SH-SY5Y (cell line): ENCODE measurements around the gene ADAMTS6.

Experiments
- GATA2 ChIP-seq: IDR thresholded peaks from 2 replicates; pipeline ENCODE4 v1.6.1; 2011; ENCODE audit warnings: mild to moderate bottlenecking, low read depth, low read length
- GATA3 ChIP-seq: IDR thresholded peaks from 2 replicates; pipeline ENCODE4 v1.6.1; 2011; ENCODE audit warnings: low read depth, mild to moderate bottlenecking, low read length, moderate library complexity

- TF ChIP-seq GATA3 (no peak), GATA2 (no peak)
Observed at GRCh38 chr5:65474130-65474711, 7.5 kb downstream of the ADAMTS6 start.
